HTR-8/SVneo (cell line): ENCODE results near the gene SNRNP200.
"Not testable (repeated sequence)": the region's sequence is repeated elsewhere in the genome, so short reads cannot be mapped to it uniquely, and the experiment has no call there.

Source experiments
- DNase-seq: peaks from one replicate; pipeline ENCODE4 v3.0.0; 2011; ENCODE audit warnings: low spot score, mixed read lengths; ENCODE audit not compliant: insufficient read length
- FAIRE-seq: peaks from 2 replicates; lab custom pipeline; 2011; peaks lifted over from hg19 to GRCh38; lab: Jason Lieb, UNC

SNRNP200 gene

DNA sequence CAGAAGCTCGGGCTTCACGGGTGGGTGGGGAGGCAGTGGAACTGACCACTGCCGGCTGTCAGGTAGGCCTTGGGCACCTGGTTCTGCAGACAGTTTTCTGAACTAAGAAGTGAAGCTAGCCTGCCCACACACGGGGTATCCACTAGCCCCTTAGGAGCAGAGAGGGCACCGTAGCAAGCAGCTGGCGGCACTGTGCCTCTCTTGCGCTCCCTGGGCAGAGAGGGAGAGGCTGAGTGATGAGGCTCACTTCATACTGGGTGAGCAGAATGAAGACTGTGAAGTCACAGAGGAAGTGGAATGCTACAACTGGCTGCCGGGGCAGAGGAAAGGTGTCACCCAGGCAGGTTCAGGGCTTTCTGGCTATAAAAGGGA lies 20.5 kb upstream of the SNRNP200 start:
- peak; percentile 54 for FAIRE-seq
- DNase-seq = no peak

DNA sequence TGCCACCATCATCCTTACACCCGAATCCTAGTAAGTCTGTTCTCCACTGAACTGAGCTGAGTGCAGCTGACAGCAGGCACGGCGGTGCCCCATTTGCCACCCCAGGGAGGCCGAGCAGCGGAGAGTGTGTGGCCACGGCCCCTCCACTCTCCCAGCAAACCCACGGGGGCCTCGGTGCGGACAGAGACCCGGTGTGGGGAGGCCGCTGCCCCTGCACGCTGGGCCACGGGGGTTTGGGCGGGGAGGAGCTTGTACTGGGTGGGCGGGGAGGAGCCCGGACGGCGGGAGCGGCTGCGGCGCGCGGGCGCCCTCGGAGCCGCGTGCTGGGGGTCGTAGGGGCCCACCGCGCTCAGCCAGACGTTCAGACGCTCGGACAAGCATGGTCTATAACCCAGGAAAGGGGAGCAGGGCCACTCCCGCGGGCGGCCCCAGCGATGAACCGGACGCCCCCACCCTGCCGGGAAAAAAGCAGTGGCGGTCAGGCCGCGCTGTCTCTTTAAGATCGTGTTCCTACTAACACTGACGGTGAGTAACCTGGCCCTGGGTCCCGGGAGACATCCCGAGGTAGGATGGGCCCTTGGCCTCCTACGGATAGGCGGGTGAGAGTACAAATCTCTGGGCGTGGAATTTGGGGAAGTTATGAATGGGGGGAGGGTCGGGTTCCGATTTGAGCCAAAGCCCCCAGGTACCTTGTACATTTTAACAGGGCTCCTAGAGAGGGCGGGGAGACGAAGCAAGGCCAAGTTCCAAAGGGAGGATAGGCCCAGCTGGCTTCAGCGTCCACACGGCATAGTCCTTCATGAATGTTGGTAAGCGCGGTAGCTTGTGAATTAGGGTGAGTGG lies 19.9 kb upstream of the SNRNP200 start, which contains the start of gene ITPRIPL1:
Gene ITPRIPL1 (plus strand): TSS at position 277 of the 843 bp plus-strand sequence. CDS start 523 bp downstream, at position 800.
- FAIRE-seq (peak; percentile 92), DNase-seq (peak; percentile 64)

DNA sequence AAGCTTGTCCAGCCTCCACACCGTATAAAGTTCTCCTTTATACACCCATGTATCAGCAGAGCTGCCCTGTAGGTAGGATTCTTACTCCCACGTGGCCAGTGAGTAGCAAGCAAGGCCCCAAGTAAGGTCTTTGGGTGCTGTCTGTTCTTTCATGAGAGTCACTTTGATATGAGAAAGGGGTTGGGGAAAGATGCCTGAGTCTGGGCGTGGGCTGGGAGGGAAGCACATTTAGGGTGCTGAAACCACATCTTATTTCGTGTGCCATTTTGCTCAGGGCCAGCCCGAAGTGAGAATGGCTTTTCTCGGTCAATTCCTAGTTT lies 19.3 kb upstream of the SNRNP200 start:
- FAIRE-seq = peak; percentile 42
- DNase-seq = no peak

DNA sequence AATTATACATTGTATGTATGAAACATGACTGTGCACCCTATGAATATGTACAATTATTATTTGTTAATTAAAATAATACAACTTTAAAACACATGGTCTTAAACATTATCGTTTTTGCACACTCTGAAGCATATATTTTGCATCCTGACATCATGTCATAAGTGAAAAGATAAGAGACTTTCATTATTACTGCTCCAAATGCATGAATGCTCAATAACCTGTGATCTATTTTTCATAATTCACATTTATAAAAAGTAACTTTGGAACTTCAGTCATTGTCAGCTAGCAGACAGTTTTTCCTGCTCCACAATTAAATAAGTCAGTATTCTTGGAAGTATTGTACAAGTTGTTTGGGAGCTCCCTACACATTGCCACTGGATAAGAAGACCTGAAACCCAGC lies 18.5 kb upstream of the SNRNP200 start:
- FAIRE-seq (no peak), DNase-seq (no peak)

DNA sequence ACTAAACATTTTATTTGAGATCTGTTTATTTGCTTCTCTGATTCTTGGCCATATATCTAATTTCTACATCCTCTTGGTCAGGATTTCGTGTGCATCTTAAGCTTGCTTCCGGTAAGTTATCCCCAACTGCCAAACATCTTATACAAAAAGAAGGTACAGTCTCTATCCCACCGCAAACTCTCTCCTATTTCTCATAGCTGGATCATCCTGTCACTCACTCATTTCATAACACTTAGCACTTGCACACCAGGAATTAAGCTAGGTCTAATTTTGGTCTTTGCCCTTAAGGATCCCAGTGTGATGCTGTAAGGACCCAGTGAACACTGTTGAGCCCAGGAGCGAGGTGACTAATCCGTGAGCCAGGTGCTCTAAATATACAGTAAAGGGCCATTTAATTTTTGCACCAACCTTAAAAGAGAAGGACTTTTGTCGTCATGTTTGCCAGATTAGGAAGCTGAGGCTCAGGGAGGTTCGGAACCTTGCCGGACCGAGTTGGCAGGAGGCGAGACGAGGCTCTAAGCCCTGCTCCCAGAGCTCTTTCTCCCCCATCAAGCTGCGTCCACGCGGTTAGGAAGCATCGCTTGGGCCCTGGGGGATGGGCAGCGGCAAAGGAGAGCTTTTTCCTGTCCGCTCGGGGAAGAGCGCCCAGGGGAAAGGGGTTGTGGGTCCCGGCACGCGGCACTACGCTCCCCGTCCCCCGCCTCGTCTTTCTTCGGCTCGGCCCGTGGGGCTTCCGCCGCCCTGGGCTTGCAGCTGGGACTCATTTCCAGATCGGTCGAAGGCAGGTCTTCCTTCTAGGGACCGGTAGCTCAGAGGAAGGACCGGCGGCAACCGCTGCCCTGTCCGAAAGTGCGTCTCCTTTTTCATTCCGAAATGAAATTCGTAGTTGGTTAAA lies 15.6 kb upstream of the SNRNP200 start:
- FAIRE-seq = peak; percentile 62
- peak; percentile 57 for DNase-seq

DNA sequence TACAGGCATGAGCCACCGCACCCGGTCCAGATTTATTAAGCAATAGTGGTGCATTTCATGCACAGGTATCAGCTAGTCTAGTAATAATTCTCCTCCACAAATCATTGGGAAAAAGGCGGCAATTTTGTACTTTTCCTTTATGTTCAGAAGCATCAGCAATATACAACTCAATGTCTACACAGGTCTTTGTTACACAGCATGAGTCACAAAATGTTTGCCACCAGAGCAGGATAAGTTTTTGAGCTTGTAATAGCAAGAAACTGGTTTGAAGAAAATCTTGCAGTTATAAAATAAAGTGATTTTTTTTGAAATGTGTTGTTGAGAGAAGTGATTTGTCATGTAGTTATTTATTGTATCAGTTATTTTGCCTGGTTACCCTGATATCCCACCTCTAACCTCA lies 15.0 kb upstream of the SNRNP200 start:
- no peak for DNase-seq
- FAIRE-seq = no peak

DNA sequence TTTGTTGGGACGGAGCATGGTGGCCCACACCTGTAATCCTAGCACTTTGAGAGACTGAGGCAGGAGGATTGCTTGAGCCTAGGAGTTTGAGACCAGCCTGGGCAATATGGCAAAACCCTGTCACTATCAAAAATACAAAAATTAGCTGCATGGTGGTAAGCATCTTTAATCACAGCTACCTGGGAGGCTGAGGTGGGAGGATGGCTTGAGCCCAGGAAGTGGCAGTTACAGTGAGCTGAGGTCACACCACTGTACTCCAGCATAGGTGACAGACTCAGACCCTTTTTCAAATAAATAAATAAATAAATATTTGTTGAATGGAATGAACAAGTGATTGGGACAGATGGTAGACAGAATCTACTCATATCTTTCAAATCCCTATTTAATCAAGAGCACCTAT lies 14.1 kb upstream of the SNRNP200 start:
- FAIRE-seq (no peak), DNase-seq (no peak)

DNA sequence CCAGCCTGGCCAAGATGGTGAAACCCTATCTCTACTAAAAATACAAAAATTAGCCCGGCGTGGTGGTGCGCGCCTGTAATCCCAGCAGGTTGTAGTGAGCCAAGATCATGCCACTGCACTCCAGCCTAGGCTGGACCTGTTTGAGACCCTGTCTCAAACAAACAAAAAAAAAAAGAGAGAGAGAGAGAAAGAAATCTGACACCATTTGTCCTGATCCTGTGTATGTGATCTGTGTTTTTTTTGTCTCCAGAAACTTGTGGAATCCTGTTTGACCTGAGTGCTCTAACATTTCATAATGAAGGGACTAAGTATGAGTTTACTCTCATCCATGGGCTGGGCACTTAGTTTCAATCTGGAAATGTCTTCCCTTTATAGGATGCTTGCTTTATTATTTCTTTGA lies 13.4 kb upstream of the SNRNP200 start:
- FAIRE-seq (no peak), DNase-seq (no peak)

DNA sequence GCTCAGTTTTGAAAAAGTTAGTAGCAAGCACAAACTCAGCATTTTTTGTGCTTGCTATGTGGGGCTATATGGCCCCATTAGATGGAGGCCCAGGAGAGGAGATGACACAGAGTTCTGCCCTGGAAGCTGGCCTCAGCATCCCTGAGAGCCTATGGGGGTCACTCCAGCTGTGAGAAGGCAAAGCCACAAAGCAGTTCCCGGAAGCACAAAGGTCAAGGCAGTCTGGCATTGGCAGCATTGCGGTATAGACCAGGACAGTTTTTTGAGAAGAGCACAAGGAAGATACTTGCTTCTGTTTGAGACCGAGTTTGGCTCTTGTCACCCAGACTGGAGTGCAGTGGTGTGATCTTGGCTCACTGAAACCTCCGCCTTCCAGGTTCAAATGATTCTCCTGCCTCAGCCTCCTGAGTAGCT lies 12.2 kb upstream of the SNRNP200 start:
- FAIRE-seq (no peak), DNase-seq (no peak)

DNA sequence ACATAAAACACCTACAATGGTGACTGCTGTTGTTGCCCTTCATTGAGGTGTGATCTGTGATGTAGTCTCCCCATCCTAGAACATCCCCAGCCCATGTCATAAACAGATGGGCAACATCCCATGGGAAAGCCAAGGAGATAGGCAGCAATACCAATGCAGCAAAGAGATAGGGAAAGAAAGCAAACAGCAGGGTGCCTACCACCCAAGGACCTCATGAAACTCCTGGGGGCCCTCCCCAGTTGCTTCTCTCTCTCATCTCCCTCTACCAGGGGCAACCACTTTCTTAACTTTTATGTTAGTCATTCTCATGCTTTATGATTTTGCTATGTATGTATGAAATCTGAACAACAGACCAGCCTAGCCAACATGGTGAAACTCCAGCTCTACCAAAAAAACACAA lies 11.7 kb upstream of the SNRNP200 start:
- FAIRE-seq (no peak), DNase-seq (no peak)

DNA sequence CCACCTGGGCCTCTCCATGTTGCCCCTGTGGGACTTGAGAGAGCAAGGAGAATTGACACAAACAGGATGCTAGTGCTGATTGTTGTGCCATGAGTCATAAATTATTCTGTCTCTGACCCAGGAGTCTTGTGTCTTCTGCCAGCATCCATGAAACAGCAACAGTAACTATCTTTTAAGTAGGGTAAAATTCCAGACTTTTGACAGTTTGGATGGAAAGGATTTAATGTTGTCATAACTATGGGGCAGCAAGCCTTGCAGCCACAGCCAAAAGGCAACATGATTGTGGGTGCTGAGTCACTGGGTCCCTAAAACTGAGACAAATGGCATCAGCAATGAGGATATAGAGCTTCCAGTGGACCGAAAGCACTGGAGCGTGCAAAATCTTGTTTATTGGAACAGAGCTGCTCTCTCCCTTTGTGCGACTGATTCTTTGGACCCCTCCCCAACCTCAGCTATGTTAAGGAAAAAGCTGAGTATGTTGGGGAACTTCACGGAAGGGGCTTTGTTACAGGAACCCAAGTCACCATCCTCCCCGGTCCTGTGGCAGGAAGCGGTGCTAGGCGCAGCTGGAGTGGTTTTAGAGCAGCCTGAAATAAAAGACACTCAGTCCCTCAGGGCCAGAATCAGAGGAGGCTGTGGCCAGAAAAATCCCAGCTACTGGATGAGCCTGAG lies 10.2 kb upstream of the SNRNP200 start:
- DNase-seq (no peak), FAIRE-seq (no peak)

DNA sequence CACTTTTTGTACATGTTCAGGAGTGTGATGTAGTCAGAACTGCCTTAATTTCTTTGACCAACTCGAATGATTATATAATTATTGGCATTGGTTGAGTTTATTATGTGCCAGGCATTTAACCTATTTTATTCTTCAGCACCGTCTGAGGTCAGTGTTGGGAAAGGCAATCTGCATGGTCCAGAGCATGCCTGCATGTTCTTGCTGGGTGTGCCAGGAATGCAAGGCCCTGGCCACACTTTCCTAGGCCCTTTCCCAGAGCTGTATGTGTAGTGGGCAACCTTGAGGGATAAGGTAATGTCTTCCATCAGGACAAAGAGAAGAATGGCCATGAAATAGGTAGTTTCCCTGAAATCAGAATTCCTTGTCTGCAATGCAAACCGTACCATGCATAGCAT lies 9.7 kb upstream of the SNRNP200 start:
- FAIRE-seq (peak; percentile 72), DNase-seq (no peak)

DNA sequence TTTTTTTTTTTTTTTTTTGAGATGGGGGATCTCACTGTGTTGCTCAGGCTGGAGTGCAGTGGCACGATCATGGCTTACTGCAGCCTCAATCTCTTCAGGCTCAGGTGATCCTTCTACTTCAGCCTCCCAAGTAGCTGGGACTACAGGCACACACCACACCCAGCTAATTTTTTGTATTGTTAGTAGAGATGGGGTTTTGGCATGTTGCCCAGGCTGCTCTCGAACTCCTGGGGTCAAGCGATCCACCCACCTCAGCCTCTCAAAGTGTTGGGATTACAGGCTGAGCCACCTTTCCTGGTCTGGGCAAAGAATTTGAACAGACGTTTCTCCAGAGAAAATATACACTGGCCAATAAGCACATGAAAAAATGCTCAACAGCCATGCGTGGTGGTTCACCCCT lies 2.9 kb upstream of the SNRNP200 start:
- FAIRE-seq (no peak), DNase-seq (no peak)

DNA sequence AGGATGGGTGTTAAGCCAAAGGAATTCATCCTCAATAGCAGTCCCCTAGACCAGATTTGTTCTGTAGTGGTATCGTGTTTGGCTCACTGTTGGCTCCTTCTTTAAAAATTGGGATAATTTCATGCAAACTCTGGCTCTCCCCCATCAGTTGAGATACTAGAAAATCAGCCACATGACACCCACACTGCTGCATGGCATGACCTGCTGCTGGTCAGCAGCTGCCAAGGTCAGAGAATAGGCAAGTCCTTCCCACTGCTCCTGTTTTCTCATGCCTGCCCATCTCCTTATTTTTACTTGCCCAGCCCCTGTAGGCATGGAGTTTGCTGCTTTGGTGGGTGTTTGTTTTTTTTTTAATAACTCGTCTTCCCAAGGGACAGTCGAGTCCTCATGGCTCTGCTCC lies 1.0 kb upstream of the SNRNP200 start:
- DNase-seq (no peak), FAIRE-seq (no peak)

DNA sequence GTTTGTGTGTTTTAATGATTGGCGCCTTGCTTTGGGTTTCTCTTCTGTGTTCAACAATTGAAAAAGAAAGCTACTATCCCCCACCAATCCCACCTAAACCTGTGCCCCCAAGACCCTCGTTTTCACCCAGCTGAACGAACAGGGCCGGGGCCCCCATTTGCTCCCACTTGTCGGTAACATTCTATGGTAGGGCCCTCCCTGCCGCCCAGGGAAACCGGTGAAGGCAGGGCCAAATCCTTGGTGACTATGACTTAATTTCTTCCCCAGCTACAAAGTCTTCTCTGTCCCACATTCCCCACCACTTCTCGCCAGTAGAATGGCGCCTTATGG lies 598 bp upstream of the SNRNP200 start:
- no peak for DNase-seq

DNA sequence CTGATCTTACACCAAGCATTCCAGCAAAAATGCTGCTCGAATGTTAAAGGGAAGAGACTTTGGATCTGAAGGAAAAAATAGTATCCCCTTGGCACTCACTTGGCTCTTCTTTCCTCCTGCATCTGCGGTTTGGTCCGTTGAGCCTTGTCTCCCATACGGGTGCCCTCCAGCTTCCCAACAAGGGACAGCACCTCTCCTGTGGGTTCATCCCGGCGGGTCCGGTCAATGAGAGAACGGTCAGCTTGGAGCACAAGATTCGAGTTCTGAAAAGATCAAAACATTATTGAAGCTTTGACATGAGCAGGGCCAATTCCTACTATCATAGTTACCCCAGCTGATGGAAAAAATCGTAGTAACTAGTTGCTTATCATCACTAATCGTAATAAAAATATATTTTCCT lies 740 bp downstream of the SNRNP200 start:
- FAIRE-seq (no peak), DNase-seq (no peak)

More for the DNA sequence above, 598 bp upstream of the SNRNP200 start:
- no peak for FAIRE-seq

DNA sequence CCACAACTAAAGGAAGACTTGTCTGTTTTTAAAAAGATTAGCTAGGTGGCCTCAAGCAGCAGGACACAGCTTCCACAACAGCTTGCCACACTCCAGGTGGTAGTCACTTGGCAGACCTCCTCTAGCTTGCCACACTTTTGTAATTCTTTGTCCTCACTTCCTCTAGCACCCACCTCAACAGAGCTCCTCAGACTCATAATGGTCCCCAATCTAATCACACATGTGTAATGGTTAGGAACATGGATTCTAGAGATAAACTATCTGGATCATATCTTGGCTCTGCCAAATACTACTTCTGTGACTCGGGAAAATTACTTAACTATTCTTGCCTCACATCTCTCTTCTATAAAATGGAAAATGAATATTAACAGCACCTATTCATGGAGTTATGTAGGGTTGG lies 3.5 kb downstream of the SNRNP200 start:
- FAIRE-seq (no peak), DNase-seq (no peak)

DNA sequence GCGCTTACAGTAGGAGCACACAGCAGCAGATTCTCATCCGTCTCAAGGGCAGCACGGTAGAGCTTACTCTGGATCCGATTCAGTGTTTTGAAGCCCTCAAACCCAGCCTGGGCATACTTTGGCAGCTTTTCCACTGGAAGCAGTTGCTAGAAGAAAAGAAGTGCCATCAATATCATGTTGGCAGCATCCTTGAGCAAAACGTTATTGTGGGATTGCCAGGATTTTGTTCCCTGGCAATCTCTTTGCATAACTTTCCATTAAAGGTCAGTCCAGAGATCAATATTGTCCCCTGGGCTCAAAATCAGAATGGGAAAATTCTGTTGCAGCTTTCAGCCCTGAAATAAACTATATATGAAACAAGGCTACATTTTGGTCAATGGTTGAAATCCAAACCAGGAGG lies 8.4 kb downstream of the SNRNP200 start:
- no peak for FAIRE-seq
- no peak for DNase-seq

DNA sequence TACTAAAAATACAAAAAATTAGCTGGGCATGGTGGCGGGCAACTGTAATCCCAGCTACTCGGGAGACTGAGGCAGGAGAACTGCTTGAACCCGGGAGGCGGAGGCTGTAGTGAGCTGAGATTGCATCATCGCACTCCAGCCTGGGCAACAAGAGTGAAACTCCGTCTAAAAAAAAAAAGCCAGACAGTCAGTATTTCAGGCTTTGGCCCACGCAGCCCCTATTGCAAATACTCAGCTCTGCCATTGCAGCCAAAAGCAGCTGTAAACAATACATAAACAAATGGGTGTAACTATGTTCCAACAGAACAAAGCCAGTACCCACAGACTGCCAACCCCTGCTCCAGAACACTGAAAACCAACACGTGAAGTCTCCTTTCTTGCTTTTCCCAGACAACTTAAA lies 11.1 kb downstream of the SNRNP200 start:
- not testable (repeated sequence) for DNase-seq, FAIRE-seq

DNA sequence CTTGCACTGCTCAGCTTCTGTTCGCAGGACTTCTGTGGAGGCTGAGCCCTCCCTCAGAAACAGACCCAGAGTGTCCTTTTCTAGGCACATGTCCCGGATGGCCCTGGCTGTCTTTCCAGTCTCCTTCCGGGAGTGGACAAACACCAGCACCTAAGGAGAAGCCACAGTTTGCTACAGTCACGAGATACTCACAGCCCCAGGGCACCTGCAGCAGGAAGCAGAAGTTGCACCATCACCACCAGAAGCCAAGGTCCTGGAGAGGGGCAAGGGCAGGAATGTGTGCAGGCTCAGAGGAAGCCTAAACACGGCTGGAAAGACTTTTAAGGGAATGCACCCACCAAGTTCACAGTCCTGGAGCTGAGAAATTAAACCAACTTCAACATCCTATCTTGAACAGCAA lies 13.6 kb downstream of the SNRNP200 start:
- FAIRE-seq = no peak
- no peak for DNase-seq

DNA sequence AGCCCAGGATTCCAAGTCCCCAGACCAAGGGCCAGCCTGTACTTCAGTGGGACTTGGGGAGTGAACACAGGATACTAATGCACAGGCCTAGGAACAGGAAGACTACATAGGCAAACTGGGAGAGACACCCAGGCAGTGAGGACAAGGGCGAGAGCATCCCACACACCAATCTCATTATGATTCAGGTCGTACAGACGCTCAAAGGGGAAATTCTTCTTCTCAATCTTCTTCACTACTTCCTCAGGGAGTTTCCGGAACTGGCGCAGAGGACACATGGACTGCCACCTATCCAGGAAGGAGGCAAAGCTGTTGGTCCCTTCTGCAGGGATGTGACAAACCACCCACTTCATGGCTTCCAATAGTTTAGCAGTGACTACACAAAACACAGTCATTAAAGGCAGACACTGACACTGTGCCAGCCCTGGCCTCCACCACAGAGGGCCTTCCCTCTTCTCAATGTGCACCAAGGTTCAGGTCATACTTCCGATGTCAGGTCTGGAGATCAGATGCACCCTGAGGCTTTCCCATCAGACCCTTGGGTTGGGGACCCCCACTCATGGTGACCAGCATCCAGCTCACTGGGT lies 18.0 kb downstream of the SNRNP200 start:
- FAIRE-seq = peak; percentile 48
- DNase-seq = no peak
